NK-92 (cell line): ENCODE data around the gene NDUFAF8.

Experiments
- DNase-seq: peaks from one replicate; lab custom pipeline; 2025; ENCODE audit not compliant: unreplicated experiment; lab: John Stamatoyannopoulos, UW

The NDUFAF8 gene

GRCh38 chr17:81200695-81201580 is 38.2 kb upstream of the NDUFAF8 start:
- no peak for DNase-seq

DNA sequence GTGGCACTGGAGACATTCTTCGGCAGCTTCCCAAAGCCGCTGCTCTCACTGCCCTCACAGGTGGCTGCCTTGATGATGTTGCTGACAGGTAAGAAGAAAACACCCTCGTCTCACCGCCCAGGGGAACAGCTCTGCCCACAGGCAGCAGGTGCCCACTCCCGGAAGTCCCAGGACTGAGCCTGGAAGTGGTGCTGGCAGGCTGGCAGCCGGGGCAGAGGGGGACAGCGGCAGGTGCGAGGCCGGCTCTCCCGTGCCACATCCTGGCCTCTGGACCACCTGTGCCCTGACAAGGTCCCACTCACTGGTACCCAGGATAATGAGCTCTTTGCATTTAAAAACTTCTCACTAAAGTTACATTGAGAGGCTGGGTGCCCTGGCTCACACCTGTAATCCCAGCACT is 36.8 kb upstream of the NDUFAF8 start:
- DNase-seq = no peak

GRCh38 chr17:81203136-81203535 is 36.0 kb upstream of the NDUFAF8 start:
- no peak for DNase-seq

- DNase-seq = no peak
Measured at GRCh38 chr17:81204578-81204977, 34.5 kb upstream of the NDUFAF8 start.

DNA sequence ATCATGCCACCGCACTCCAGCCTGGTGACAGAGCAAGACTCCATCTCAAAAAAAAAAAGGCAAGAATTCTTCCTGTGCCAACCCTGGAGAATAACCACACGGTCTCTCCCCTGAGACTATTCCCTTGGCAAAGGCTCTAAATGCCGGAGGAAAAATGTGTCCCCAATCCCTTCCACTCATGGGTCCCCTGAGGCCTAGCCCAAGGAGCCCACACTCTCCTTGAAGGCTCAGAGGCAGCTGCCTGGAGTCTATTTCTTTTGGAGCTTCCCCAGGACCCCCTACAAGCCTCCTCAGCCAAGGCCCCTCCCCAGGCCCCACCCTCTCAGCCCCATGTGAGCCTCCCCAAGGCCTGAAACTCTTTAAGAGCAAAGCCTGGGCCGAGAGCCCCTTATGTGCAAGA is 33.0 kb upstream of the NDUFAF8 start:
- no peak for DNase-seq

- no peak for DNase-seq
Measured at GRCh38 chr17:81206657-81207056, 32.5 kb upstream of the NDUFAF8 start.

DNA sequence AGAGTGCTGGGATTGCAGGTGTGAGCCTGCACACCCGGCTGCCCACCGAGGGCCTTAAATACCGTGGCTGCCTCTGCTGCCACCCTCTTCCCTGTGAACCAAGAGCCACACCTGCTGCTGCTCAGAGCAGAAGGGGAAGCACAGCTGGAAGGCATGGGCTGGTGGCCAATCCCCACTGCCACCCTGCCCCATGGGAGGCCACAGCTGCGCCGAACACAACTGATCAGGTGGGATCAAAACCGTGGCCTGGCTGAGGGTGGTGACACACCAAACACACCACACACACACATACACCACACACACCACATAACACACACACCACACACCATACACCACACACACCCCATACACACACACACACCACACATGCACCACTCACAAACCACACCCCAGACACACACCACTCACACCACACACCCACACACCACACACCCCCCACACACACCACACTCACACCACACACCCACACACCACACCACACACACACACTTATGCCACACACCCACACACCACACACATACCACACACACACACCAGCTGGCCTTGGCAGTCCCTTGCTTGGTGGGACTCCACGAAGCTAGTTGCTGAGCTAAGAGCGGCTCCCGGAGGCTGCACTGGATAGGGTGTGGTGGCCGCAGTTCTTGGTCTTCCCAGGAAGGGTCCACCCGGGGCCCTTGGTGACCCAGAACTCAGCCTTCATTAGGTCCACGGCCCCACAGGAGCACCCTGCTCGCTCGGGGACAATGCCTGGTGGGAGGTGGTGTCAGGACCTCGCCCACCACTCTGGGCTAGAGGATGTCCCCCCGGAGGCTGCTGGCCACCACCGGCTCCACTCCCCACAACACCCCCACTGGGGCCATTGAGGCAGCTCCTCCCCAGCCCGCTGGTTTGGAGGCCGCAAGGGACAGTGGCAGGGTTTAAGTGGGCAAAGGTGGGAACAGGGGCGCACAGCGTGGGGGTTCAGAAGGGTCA is 31.2 kb upstream of the NDUFAF8 start:
- no peak for DNase-seq

DNA sequence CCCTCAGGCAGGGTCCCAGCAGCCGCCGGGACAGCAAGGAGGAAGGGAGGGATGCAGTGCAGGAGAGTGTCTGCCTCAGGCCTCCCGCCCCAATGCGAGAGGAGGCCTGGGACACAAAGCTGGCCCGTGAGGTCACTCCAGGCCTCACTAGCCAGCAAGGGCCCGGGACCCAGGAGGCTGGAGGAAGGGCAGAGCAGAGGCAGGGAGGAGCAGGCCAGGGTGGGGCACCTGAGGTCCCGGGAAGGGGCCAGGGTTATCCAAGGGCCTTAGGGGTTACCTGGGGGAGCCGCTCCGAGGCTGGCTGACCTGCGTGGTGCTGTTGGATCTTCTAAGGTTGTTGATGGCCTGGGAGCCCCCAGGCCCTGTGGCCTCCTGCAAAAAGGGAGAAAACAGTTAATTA is 30.5 kb upstream of the NDUFAF8 start:
- DNase-seq = no peak

- no peak for DNase-seq
Measured at GRCh38 chr17:81209141-81209540, 30.0 kb upstream of the NDUFAF8 start.

DNA sequence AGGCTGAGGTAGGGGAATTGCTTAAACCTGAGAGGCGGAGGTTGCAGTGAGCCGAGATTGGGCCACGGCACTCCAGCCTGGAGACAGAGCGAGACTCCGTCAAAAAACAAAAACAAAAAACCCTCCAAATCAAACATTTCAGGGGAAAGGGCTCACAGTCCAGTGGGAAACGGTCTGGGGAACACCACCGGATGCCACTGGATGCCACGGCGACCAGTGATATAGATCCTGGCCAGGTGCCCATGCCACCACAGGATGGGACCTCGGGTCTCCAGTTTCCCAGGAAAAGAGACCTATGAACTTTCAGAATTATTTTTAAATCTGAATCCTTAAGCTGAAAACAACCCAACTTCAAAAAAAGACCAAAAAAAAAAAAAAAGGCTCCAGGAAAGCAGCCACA is 28.7 kb upstream of the NDUFAF8 start:
- no peak for DNase-seq

DNA sequence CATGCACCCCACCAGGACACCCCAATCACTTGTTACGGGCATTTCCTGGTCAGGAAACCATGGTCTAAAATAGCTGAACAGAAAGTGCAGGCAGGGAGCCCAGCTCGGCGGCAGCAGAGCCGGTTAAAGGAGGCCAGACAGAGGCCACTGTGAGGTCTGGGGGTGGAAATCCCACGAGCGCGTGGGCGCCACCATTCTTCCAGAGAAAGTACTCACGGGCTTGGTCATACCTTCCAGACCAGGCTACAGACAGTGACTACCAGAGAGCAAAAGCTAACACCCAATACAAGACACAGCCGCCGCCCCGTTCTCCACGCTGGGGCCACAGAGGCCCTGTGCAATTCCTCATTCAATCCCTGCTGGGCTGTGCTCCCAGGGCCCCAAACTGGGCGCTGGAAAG is 28.2 kb upstream of the NDUFAF8 start:
- DNase-seq = no peak

DNA sequence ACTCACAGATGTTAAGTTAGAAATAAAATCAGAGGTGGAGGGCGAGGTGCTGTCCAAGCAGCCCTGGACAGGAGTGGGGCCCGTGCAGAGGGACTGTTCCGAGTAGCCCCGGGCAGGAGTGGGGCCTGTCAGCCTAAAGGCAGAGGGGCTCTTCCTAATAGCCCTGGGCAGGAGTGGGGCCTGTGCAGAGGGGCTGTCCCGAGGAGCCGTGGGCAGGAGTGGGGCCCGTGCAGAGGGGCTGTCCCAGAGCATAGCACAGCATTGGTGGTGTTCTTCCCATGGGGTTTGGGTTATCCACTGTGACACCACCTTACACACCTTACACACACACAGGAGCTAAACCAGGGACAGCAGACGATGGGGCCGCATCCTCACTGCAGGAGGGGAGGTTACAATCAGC is 26.8 kb upstream of the NDUFAF8 start:
- no peak for DNase-seq

DNA sequence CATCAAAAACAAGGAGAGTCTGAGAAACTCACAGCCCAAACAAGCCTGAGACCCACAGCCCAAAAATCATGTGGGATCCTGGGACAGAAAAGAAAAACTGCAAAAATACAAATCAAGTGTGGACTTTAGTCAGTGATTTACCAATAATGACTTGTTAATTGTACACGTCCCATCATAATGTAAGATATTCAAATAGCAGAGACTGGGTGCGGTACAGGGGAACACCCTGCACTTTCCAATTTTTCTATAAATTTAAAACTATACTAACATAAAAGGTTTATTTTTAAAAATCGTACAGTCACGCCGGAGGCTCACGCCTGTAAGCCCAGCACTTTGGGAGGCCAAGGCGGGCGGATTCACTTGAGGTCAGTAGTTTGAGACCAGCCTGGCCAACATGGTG is 25.1 kb upstream of the NDUFAF8 start:
- no peak for DNase-seq

- DNase-seq = no peak
Measured at GRCh38 chr17:81217491-81217890, 21.6 kb upstream of the NDUFAF8 start.

DNA sequence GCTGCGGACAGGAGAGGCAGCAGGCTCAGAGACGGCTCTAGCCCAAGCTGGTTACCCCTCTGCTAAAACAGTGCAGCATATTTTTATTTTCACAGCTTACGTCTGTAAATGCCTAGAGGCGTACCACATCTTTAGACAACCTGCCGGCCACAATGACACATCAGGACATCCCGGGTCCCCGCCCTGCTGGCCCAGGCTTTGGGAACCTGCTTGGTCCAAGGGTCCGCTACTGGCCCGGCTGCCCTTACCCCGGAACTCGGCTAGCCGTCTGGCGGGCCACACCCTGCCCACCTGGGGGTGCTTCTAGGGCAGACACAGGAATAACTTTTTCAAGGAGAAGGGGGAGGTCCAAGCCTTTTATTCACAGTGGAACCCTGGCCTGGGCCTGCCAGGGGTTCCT is 20.7 kb upstream of the NDUFAF8 start:
- DNase-seq = no peak

- no peak for DNase-seq
Measured at GRCh38 chr17:81218991-81219390, 20.1 kb upstream of the NDUFAF8 start.

- no peak for DNase-seq
Measured at GRCh38 chr17:81219476-81220180, 19.5 kb upstream of the NDUFAF8 start.

DNA sequence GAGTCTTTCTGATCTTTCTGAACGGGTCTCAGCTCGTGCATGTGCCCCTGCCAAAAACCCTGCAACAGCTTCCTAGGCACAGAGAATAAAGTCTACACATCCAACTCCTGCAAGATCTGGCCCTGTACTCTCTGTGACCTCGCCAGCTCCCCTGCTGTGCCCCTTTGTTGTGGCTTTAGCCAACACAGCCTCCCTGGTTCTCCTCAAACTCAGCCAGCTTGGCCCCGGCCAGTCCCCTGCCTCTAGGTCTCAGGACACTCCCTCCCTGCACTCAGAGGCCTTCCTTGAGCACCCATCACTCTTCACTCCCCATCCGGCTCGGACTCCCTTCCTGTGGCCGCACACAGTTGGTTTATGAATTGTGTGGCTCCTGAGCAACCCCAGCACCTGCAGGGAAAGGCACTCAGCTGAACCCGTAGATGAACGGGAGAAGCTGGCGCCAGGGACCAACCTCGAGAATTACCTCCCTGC is 17.7 kb upstream of the NDUFAF8 start:
- no peak for DNase-seq

- no peak for DNase-seq
Measured at GRCh38 chr17:81221842-81222619, 17.1 kb upstream of the NDUFAF8 start.

GRCh38 chr17:81222620-81222905 is 16.6 kb upstream of the NDUFAF8 start:
- DNase-seq = no peak
